Skeletal muscle tissue (tissue), 4 donors: Measurements from ENCODE around the gene SNHG17. TPM values are rescaled to one million over a fixed set of nuclear protein-coding genes. Genes with fewer than 3 reads are reported as not detected.
"Not testable (repeated sequence)": the region's sequence is repeated elsewhere in the genome, so short reads cannot be mapped to it uniquely, and the experiment has no call there.

ENCODE experiments used
- H3K27ac ChIP-seq: one replicate; pipeline ENCODE4 v1.7.0; 2013; ENCODE audit warnings: mild to moderate bottlenecking, low read depth, low read length, inconsistent platforms
- H3K27me3 ChIP-seq, 3 donors: one replicate each; pipeline ENCODE4 v1.7.0; 2013; ENCODE audit warnings: low read length in 3 of 3; ENCODE audit not compliant: control insufficient read depth in 3 of 3, insufficient read depth in 3 of 3
- H3K36me3 ChIP-seq, 3 donors: one replicate each; pipeline ENCODE4 v1.7.0; 2013; ENCODE audit warnings: low read length in 3 of 3; ENCODE audit not compliant: control insufficient read depth in 3 of 3, insufficient read depth in 3 of 3
- H3K4me1 ChIP-seq, 3 donors: one replicate each; pipeline ENCODE4 v1.7.0; 2013; ENCODE audit warnings: low read length in 3 of 3, mild to moderate bottlenecking in 3 of 3; ENCODE audit not compliant: control insufficient read depth in 3 of 3, insufficient read depth in 3 of 3
- H3K4me3 ChIP-seq, 3 donors: one replicate each; pipeline ENCODE4 v1.7.0; 2013; ENCODE audit warnings: low read length in 3 of 3
- H3K9ac ChIP-seq, 3 donors: one replicate each; pipeline ENCODE4 v1.7.0; 2013; ENCODE audit warnings: low read length in 3 of 3, mild to moderate bottlenecking in 3 of 3, moderate library complexity in 2 of 3, low read depth in 1 of 3
- H3K9me3 ChIP-seq, 3 donors: one replicate each; pipeline ENCODE4 v1.7.0; 2013; ENCODE audit warnings: low read length in 3 of 3; ENCODE audit not compliant: control insufficient read depth in 3 of 3
- total RNA-seq: library from RNA; depleted of rRNA; stranded (reverse); fragments of >200 nt; gene quantifications from one replicate; pipeline ENCODE4 v1.2.3, GENCODE V29; 2014
- donor health status: Osteomylitis.

SNHG17 gene
- total RNA-seq, 1 donor from 2014 or later = 6.8 TPM

DNA sequence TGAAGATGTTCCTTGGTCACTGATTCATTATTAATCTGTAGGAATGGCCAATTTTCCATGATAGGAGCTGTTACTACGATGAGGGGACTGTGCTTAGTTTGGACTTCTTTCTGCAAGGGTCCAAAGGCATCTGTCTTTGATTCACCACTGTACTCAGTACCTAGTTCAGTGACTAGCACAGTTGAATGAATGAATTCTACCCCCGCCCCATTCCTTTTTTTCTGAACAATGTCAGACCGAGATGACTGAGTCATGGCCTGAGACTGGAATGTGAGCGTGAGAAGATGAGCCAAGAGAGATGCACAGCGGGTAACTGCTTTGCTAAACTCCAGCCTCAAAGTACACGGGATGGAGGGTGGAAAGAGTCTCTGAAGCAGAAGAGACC is 419 bp upstream of the SNHG17 start:
- H3K4me1 ChIP-seq = peaks cover 14 to 21% (median 17%) of the 10 kb centered on the region in 3 donors
- H3K4me3 ChIP-seq = peak overlapping the region in 2 of 3 donors; percentile 78 to 86
- H3K27ac ChIP-seq = no peak overlapping the region
- H3K9ac ChIP-seq = no peak overlapping the region
- no peaks in the 10 kb centered on the region for H3K9me3 ChIP-seq
- H3K27me3 ChIP-seq = peaks cover 0 to under 1% (median 0%) of the 10 kb centered on the region in 3 donors
- H3K36me3 ChIP-seq = peaks cover 21 to 28% (median 25%) of the 10 kb centered on the region in 3 donors

DNA sequence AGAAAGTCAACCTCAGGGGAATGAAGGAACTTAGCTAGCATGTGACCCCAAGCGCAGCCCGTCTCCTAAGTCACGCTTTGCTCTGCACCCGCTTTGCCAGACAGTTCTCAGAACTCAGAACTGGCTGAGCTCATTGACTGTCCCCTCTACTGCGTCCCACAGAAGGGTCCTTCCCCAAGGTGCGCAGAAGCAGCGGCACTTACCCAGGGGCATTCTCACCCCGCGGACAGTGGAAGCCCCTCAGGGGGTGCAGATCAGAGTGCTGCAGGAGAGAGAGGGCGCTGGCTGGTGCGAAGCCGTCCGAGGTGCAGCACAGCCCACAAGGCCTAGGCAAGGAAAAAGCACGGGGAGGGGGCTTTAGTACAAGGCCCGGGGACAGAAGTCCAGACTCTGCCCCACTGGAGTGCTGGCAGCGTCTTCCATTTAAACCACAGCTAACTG is 807 bp downstream of the SNHG17 start:
- H3K9me3 ChIP-seq = no peaks in the 10 kb centered on the region
- H3K4me3 ChIP-seq = peak overlapping the region; percentile 78 to 90 (median 86)
- H3K9ac ChIP-seq = peak overlapping the region; percentile 79 to 88 (median 81)
- peaks cover 28 to 34% (median 29%) of the 10 kb centered on the region in 3 donors for H3K36me3 ChIP-seq
- peaks cover 14 to 21% (median 17%) of the 10 kb centered on the region in 3 donors for H3K4me1 ChIP-seq
- H3K27me3 ChIP-seq = no peaks in the 10 kb centered on the region
- H3K27ac ChIP-seq = peak overlapping the region; percentile 77

DNA sequence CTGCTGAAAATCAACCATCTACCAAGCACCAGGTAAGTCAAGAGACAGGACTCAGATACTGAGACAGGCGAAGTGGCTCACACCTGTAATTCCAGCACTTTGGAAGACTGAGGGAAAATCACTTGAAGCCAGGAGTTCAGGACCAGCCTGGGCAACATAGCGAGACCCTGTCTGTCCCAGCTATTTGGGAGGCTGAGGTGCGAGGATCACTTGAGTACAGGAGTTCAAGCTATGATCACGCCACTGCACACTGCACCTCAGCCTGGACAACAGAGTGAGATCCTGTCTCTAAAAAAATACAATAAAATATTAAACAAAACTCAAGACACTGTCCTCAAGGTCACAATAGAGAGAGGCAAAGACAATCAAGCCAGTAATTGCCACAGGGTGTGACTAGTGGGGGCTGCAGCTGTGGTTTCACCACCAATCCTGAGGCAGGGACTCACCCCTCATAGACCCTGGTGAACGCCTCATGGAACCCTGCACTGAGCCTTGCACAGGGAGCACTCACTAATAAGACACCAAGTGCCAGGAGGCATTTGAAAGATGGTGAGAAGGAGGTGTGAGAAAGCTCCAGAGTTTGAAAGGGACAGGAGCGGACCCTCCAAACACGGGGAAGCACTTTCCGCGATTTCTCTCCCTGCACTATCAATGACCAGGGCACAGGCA is 1.7 kb downstream of the SNHG17 start:
- peak overlapping the region; percentile 24 to 90 (median 86) for H3K4me3 ChIP-seq
- H3K9me3 ChIP-seq = no peaks in the 10 kb centered on the region
- peaks cover 37 to 43% (median 38%) of the 10 kb centered on the region in 3 donors for H3K36me3 ChIP-seq
- H3K27me3 ChIP-seq = no peaks in the 10 kb centered on the region
- peak overlapping the region in 2 of 3 donors; percentile 81 to 88 for H3K9ac ChIP-seq
- no peak overlapping the region for H3K27ac ChIP-seq
- peaks cover 14 to 21% (median 17%) of the 10 kb centered on the region in 3 donors for H3K4me1 ChIP-seq

DNA sequence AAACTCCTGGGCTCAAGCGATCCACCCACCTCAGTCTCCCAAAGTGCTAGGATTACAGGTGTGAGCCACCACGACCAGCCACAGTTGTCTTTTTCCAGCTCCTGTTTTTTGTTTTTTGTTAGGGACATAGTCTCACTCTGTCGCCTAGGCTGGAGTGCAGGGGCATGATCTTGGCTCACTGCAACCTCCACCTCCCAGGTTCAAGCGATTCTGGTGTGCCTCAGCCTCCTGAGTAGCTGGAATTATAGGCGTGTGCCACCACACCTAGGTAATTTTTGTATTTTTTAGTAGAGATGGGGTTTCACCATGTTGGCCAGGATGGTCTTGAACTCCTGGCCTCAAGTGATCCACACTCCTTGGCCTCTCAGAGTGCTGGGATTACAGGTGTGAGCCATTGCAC is 2.3 kb downstream of the SNHG17 start:
- H3K36me3 ChIP-seq = peaks cover 42 to 48% (median 44%) of the 10 kb centered on the region in 3 donors
- H3K27ac ChIP-seq, H3K27me3 ChIP-seq, H3K9me3 ChIP-seq, H3K9ac ChIP-seq, H3K4me3 ChIP-seq: not testable (repeated sequence)
- peaks cover 14 to 21% (median 17%) of the 10 kb centered on the region in 3 donors for H3K4me1 ChIP-seq

DNA sequence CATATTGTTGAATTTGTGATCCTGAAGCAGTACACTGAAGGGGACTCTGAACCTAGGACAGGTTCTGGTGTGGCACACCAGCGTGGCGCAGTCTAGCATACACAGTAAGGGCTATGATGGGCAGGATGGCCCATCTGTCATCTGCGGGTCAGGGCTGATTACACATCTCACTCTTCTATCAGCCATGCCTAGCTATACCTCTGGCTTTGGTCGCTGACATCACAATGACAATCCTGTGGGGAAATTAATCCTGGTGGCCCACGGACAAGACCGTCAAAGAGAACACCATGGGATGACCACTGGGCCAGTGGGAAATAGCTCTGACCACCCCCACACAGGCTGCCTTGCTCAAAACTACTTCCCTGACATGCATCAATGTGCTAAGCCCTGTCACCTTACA is 2.8 kb downstream of the SNHG17 start:
- H3K36me3 ChIP-seq = peaks cover 48 to 52% (median 48%) of the 10 kb centered on the region in 3 donors
- no peak overlapping the region for H3K4me3 ChIP-seq
- no peaks in the 10 kb centered on the region for H3K27me3 ChIP-seq
- no peaks in the 10 kb centered on the region for H3K9me3 ChIP-seq
- no peak overlapping the region for H3K27ac ChIP-seq
- no peak overlapping the region for H3K9ac ChIP-seq
- peaks cover 14 to 21% (median 17%) of the 10 kb centered on the region in 3 donors for H3K4me1 ChIP-seq

DNA sequence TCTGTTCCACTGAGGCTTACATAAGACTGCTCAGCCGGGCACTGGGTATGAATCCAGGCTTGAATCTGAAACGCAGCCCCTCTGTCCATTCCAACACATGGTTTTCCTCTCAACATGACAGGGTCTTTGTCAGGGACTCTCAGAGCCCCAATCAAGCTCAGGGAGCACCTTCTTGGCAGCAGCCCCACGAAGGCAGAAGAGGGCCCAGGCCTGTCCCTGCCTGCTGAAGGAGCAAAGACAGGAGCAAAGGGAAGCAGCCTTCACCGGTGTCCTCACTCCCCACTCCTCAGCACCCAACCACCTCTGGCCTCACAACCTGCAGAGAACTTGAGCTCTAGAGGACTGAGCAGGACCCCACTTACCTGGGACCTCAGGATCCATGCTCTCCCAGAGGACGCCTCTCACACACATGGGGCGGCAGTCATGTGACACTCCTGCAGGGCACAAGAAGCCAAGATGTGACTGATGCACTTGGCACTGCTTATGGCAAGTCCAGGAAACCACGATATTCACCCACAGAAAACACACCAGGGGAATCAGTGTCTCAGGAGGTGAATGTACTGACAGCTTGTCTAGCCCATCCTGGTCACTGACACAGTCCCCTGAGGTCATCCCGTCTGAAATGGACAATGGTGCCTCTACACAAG is 4.3 kb downstream of the SNHG17 start:
- H3K36me3 ChIP-seq = peaks cover 57 to 65% (median 62%) of the 10 kb centered on the region in 3 donors
- H3K9ac ChIP-seq = no peak overlapping the region
- H3K27me3 ChIP-seq = no peaks in the 10 kb centered on the region

DNA sequence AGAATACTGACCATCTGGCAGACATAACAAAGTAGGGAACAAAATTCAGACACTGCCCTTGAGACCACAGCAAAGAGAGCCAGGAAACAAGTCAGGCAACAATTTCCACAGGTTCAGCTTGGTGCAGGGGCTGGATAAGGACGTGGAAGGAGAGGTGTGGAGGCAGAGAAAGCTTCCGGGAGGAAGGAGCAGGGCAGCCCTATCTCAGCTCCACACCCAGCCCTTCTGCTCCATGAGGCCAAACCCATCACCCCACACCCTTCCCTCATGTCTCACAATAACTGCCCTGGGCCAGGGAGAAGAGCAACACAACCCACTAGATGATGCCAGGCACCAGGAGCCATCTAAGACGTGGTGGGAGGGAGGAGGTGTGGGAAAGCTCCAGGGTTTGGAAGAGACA is 5.8 kb downstream of the SNHG17 start:
- Histone ChIP-seq H3K27me3 (no peaks in the 10 kb centered on the region), H3K36me3 (peaks cover 72 to 80% (median 77%) of the 10 kb centered on the region in 3 donors), H3K9me3 (no peaks in the 10 kb centered on the region), H3K27ac (no peak overlapping the region), H3K9ac (no peak overlapping the region), H3K4me3 (no peak overlapping the region), H3K4me1 (peaks cover 8 to 21% (median 20%) of the 10 kb centered on the region in 3 donors)

More for the DNA sequence above, 4.3 kb downstream of the SNHG17 start:
- Histone ChIP-seq H3K4me1 (peaks cover 14 to 30% (median 25%) of the 10 kb centered on the region in 3 donors), H3K9me3 (no peaks in the 10 kb centered on the region), H3K4me3 (peak overlapping the region in 1 of 3 donors; percentile 13), H3K27ac (no peak overlapping the region)

DNA sequence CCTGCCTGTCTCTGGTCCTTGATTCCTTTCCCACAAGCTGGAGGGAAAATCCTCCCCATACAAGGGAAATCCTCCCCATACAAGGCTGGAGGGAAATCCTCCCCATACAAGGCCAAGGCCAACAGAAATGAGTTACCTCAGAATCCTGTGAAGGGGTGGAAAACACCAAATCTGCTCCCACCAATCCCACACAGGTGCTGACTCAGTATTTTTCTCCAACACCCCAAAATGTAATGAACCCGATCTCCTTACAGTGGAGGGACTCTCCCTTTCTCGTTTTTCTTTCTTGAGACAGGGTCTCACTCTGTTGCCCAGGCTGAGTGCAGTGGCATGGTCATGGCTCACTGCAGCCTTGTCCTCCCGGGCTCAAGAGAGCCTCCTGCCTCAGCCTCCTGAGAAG is 6.3 kb downstream of the SNHG17 start:
- Histone ChIP-seq H3K9ac (no peak overlapping the region), H3K36me3 (peaks cover 72 to 81% (median 77%) of the 10 kb centered on the region in 3 donors), H3K4me3 (no peak overlapping the region), H3K27ac (no peak overlapping the region), H3K9me3 (no peaks in the 10 kb centered on the region), H3K27me3 (no peaks in the 10 kb centered on the region), H3K4me1 (peaks cover 3 to 16% (median 15%) of the 10 kb centered on the region in 3 donors)

DNA sequence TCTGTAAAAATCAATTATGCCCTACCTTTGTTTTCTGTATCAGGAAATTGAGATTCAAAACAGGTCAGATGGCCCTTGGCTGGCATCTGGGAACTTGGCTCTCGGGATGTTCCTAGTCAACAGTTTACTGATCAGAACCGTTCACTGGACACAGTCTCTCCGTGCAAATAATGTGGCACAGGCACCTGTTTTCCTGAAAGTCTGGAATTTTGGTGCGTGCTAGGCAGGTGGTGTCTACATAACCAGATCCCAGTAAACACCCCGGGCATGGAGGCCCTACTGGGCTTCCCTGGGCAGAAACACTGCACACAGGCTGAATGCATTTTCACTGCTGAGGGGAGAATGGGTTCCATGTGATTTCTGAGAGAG is 7.5 kb downstream of the SNHG17 start:
- peaks cover 65 to 79% (median 78%) of the 10 kb centered on the region in 3 donors for H3K36me3 ChIP-seq
- H3K9ac ChIP-seq = no peak overlapping the region

More for the DNA sequence above, 7.5 kb downstream of the SNHG17 start:
- peaks cover 0 to 12% (median 11%) of the 10 kb centered on the region in 3 donors for H3K4me1 ChIP-seq
- H3K4me3 ChIP-seq = no peak overlapping the region
- H3K27me3 ChIP-seq = no peaks in the 10 kb centered on the region
- H3K9me3 ChIP-seq = no peaks in the 10 kb centered on the region
- H3K27ac ChIP-seq = no peak overlapping the region
